ENCODE results near the gene PARD6A. TPM values are rescaled to one million over a fixed set of nuclear protein-coding genes. Genes with fewer than 3 reads are reported as not detected.

Gene PARD6A
- total RNA-seq, 2 donors from 2014 or later = 21.1 to 22.8 TPM

GRCh38 chr16:67666032-67666551 is 5.3 kb downstream of the PARD6A start:
- peak overlapping the region; percentile 44 to 73 for H3K4me3 ChIP-seq
- WGBS, 2 donors = 0 to 1% methylated on average over 2 to 43 of the region's 46 CpGs
- H3K27me3 ChIP-seq = no peaks in the 10 kb centered on the region
- DNase-seq = peak; percentile 64 to 70 (median 69)
- TF ChIP-seq CTCF (IDR thresholded peaks at IDR 0.05) (no peak), POLR2A (IDR thresholded peaks at IDR 0.05) (peak in 1 of 3 donors; percentile 26)
- H3K36me3 ChIP-seq (replicated peaks in 1 of 2; ENCODE audit: insufficient read depth in 1 of 2, low read depth in 2 of 2) = no peaks in the 10 kb centered on the region
- intact Hi-C loops (cut with DNase I) = no loop called here
- peak; percentile 6 for ATAC-seq
- H3K9me3 ChIP-seq = no peaks in the 10 kb centered on the region
- peak overlapping the region; percentile 87 to 97 (median 93) for H3K27ac ChIP-seq
- H3K4me1 ChIP-seq = peaks cover 66% of the 10 kb centered on the region

- 8 to 33% methylated on average over 10 to 56 of the region's 78 CpGs for WGBS, 2 donors
- peaks cover 59% of the 10 kb centered on the region for H3K4me1 ChIP-seq
- ATAC-seq (peak; percentile 72), DNase-seq (peak; percentile 87 to 93 (median 91))
- intact Hi-C loops (cut with DNase I) = no loop called here
- peak within 1 kb of the TSS; percentile 44 to 73 for H3K4me3 ChIP-seq
- no peaks in the 10 kb centered on the region for H3K27me3 ChIP-seq
- peak within 1 kb of the TSS; percentile 87 to 97 (median 93) for H3K27ac ChIP-seq
- no peaks in the 10 kb centered on the region for H3K36me3 ChIP-seq (replicated peaks in 1 of 2; ENCODE audit: insufficient read depth in 1 of 2, low read depth in 2 of 2)
- TF ChIP-seq CTCF (IDR thresholded peaks at IDR 0.05) (no peak), POLR2A (IDR thresholded peaks at IDR 0.05) (peak in 1 of 3 donors; percentile 40)
- H3K9me3 ChIP-seq = no peaks in the 10 kb centered on the region
Observed at GRCh38 chr16:67666559-67667452, 6.0 kb downstream of the PARD6A start, which contains the start of the genes C16orf86 and ENKD1. Gene C16orf86, plus strand, starts transcription at chr16:67666814. Its CDS starts 157 bp downstream, at chr16:67666971. Gene ENKD1, minus strand, starts transcription at chr16:67666750. Its CDS starts 308 bp downstream, at chr16:67666442.

GRCh38 chr16:67667453-67667816 is 6.7 kb downstream of the PARD6A start:
- H3K27me3 ChIP-seq = no peaks in the 10 kb centered on the region
- 46 to 80% methylated on average over 3 to 10 of the region's 10 CpGs for WGBS, 2 donors
- H3K4me3 ChIP-seq = no peak overlapping the region
- no peaks in the 10 kb centered on the region for H3K9me3 ChIP-seq
- H3K27ac ChIP-seq = peak overlapping the region; percentile 4 to 97 (median 90)
- DNase-seq (no peak), ATAC-seq (no peak)
- H3K4me1 ChIP-seq = peaks cover 53% of the 10 kb centered on the region
- intact Hi-C loops (cut with DNase I) = no loop called here
- TF ChIP-seq POLR2A (IDR thresholded peaks at IDR 0.05) = no peak
- H3K36me3 ChIP-seq (replicated peaks in 1 of 2; ENCODE audit: insufficient read depth in 1 of 2, low read depth in 2 of 2) = no peaks in the 10 kb centered on the region

GRCh38 chr16:67667817-67668494 is 7.2 kb downstream of the PARD6A start:
- ATAC-seq = peak; percentile 76
- peak in 1 of 3 donors; percentile 20 for TF ChIP-seq POLR2A (IDR thresholded peaks at IDR 0.05)
- TF ChIP-seq CTCF (IDR thresholded peaks at IDR 0.05) = peak; percentile 72 to 99 (median 98)
- WGBS, 2 donors = 12 to 16% methylated on average over 10 to 18 of the region's 18 CpGs
- Histone ChIP-seq H3K36me3 (replicated peaks in 1 of 2; ENCODE audit: insufficient read depth in 1 of 2, low read depth in 2 of 2) (no peaks in the 10 kb centered on the region), H3K27ac (peak overlapping the region; percentile 25 to 97 (median 90)), H3K9me3 (no peaks in the 10 kb centered on the region), H3K4me3 (no peak overlapping the region), H3K27me3 (no peaks in the 10 kb centered on the region), H3K4me1 (peaks cover 50% of the 10 kb centered on the region)
- intact Hi-C loops (cut with DNase I) = no loop called here
- peak; percentile 88 to 95 (median 93) for DNase-seq

Data from body of pancreas (tissue), 4 donors.